H1 (cell line): Measurements from ENCODE around the gene EXOC2. TPM values are rescaled to one million over a fixed set of nuclear protein-coding genes. Genes with fewer than 3 reads are reported as not detected.

Experiments used
- CTCF ChIA-PET: fragments of 300-600 bp; sonication (Branson Sonifier 250); formaldehyde crosslinking; loops from one replicate; lab custom pipeline; 2021; ENCODE audit not compliant: partially characterized antibody; lab: Charles Lee
- POLR2A ChIA-PET: fragments of 300-600 bp; sonication (Branson Sonifier 250); formaldehyde crosslinking; loops from one replicate; lab custom pipeline; 2021; ENCODE audit warnings: inconsistent platforms; ENCODE audit not compliant: partially characterized antibody; lab: Charles Lee
- DNase-seq, 2 experiments: peaks; one replicate each; pipeline versions ENCODE4 v3.0.0 to v3.0.0-alpha.2; 2010 to 2022; ENCODE audit warnings: low spot score in 2 of 2, low read depth in 1 of 2, mixed read lengths in 1 of 2
- FAIRE-seq: peaks from 2 replicates; lab custom pipeline; 2011; peaks lifted over from hg19 to GRCh38; lab: Jason Lieb, UNC
- H2AFZ ChIP-seq: 2 replicates; pipeline ENCODE4 v1.8.1; 2012; ENCODE audit warnings: low read length, inconsistent platforms
- H2AK5ac ChIP-seq: 2 replicates; pipeline ENCODE4 v1.6.1; 2013; ENCODE audit warnings: low read depth, low read length
- H2BK120ac ChIP-seq: replicated peaks from 2 replicates; pipeline ENCODE3; 2013; ENCODE audit warnings: low read depth, low read length, inconsistent platforms
- H2BK12ac ChIP-seq: 2 replicates; pipeline ENCODE4 v1.6.1; 2013; ENCODE audit warnings: low read depth, low read length
- H2BK15ac ChIP-seq: 2 replicates; pipeline ENCODE4 v1.6.1; 2013; ENCODE audit warnings: low read length
- H2BK20ac ChIP-seq: 2 replicates; pipeline ENCODE4 v1.6.1; 2013; ENCODE audit warnings: low read length
- H2BK5ac ChIP-seq: 2 replicates; pipeline ENCODE4 v1.6.1; 2013; ENCODE audit warnings: low read depth, low read length
- H3K14ac ChIP-seq: 2 replicates; pipeline ENCODE4 v1.6.1; 2013; ENCODE audit warnings: inconsistent platforms; ENCODE audit not compliant: insufficient read length
- H3K18ac ChIP-seq: 2 replicates; pipeline ENCODE4 v1.6.1; 2013; ENCODE audit warnings: low read length; ENCODE audit errors: extremely low read depth
- H3K23ac ChIP-seq: 2 replicates; pipeline ENCODE4 v1.6.1; 2013; ENCODE audit warnings: inconsistent platforms; ENCODE audit not compliant: insufficient read length
- H3K23me2 ChIP-seq: 2 replicates; pipeline ENCODE4 v1.6.1; 2013; ENCODE audit warnings: low read depth, low read length
- H3K27ac ChIP-seq: 2 replicates; pipeline ENCODE4 v1.6.1; 2011; ENCODE audit warnings: low read depth, low read length, inconsistent platforms
- H3K27me3 ChIP-seq, 4 experiments: replicated peaks in 1 of 4; 1 replicate in 1 of 4; 2 replicates in 3 of 4; pipeline versions ENCODE4 v1.6.1 to v1.8.1; 2011 to 2013; ENCODE audit warnings: low read length in 3 of 4, mild to moderate bottlenecking in 3 of 4, inconsistent platforms in 2 of 4, mixed read lengths in 2 of 4, moderate library complexity in 1 of 4; ENCODE audit not compliant: control insufficient read depth in 3 of 4, insufficient read depth in 3 of 4; ENCODE audit errors: extremely low read depth in 1 of 4
- H3K36me3 ChIP-seq, 4 experiments: 2 replicates each; pipeline versions ENCODE4 v1.6.1 to v1.8.1; 2011 to 2013; ENCODE audit warnings: mild to moderate bottlenecking in 4 of 4, low read length in 3 of 4, moderate library complexity in 2 of 4, control low read depth in 1 of 4, inconsistent platforms in 1 of 4; ENCODE audit not compliant: insufficient read depth in 4 of 4, control insufficient read depth in 2 of 4
- H3K4ac ChIP-seq: replicated peaks from 2 replicates; pipeline ENCODE3; 2013; ENCODE audit warnings: low read length, low read depth, mixed read lengths, inconsistent platforms; ENCODE audit not compliant: insufficient read length
- H3K4me1 ChIP-seq, 4 experiments: replicated peaks in 1 of 4; 1 replicate in 1 of 4; 2 replicates in 3 of 4; pipeline versions ENCODE4 v1.6.1 to v1.8.1; 2011 to 2013; ENCODE audit warnings: low read length in 3 of 4, inconsistent platforms in 2 of 4, mixed read lengths in 1 of 4; ENCODE audit not compliant: insufficient read depth in 4 of 4, control insufficient read depth in 3 of 4
- H3K4me2 ChIP-seq, 2 experiments: 2 replicates each; pipeline versions ENCODE4 v1.6.1 to v1.8.1; 2011 to 2013; ENCODE audit warnings: low read depth in 2 of 2, low read length in 2 of 2, control low read depth in 1 of 2, inconsistent platforms in 1 of 2, mild to moderate bottlenecking in 1 of 2; ENCODE audit not compliant: insufficient read depth in 1 of 2
- H3K4me3 ChIP-seq, 4 experiments: fragments of 200-600, 300-600 bp in 1 of 4; sonication (generic), shearing (Covaris generic), sonication (Bioruptor Twin) in 1 of 4; 2 replicates each; pipeline versions ENCODE4 v1.5.1 to v1.8.1; 2011 to 2016; ENCODE audit warnings: low read length in 4 of 4, low read depth in 3 of 4, control low read depth in 2 of 4, inconsistent platforms in 2 of 4, mild to moderate bottlenecking in 2 of 4, mixed read lengths in 1 of 4, moderate library complexity in 1 of 4; ENCODE audit not compliant: insufficient read depth in 2 of 4; ENCODE audit errors: extremely low read depth in 1 of 4
- H3K56ac ChIP-seq: replicated peaks from 2 replicates; pipeline ENCODE3; 2013; ENCODE audit warnings: low read depth, mild to moderate bottlenecking, mixed read lengths, low read length, inconsistent platforms; ENCODE audit not compliant: insufficient read length
- H3K79me1 ChIP-seq: 2 replicates; pipeline ENCODE4 v1.6.1; 2013; ENCODE audit warnings: low read depth, low read length, control low read depth
- H3K79me2 ChIP-seq, 2 experiments: 2 replicates each; pipeline versions ENCODE4 v1.6.1 to v1.8.1; 2012 to 2013; ENCODE audit warnings: low read length in 2 of 2, mild to moderate bottlenecking in 2 of 2, inconsistent platforms in 1 of 2; ENCODE audit not compliant: insufficient read depth in 2 of 2, control insufficient read depth in 1 of 2
- H3K9ac ChIP-seq, 4 experiments: replicated peaks in 1 of 4; 1 replicate in 1 of 4; 2 replicates in 3 of 4; pipeline versions ENCODE4 v1.6.1 to v1.8.1; 2011 to 2013; ENCODE audit warnings: low read depth in 3 of 4, low read length in 3 of 4, control low read depth in 2 of 4, mild to moderate bottlenecking in 2 of 4, moderate library complexity in 2 of 4, inconsistent platforms in 1 of 4; ENCODE audit errors: extremely low read depth in 1 of 4
- H3K9me3 ChIP-seq, 2 experiments: 2 replicates each; pipeline versions ENCODE4 v1.6.1 to v1.8.1; 2012 to 2013; ENCODE audit warnings: mild to moderate bottlenecking in 2 of 2, moderate library complexity in 2 of 2, control low read depth in 1 of 2, inconsistent platforms in 1 of 2, low read depth in 1 of 2, low read length in 1 of 2, mixed read lengths in 1 of 2; ENCODE audit not compliant: insufficient read depth in 2 of 2
- H4K20me1 ChIP-seq, 2 experiments: replicated peaks in 1 of 2; 2 replicates each; pipeline versions ENCODE3 to v1.8.1; 2011 to 2013; ENCODE audit warnings: inconsistent platforms in 2 of 2, low read length in 2 of 2, mild to moderate bottlenecking in 1 of 2; ENCODE audit not compliant: insufficient read depth in 2 of 2, control insufficient read depth in 1 of 2
- H4K5ac ChIP-seq: 2 replicates; pipeline ENCODE4 v1.6.1; 2013; ENCODE audit warnings: low read length, low read depth, mixed read lengths, inconsistent platforms; ENCODE audit not compliant: insufficient read length
- H4K8ac ChIP-seq: 2 replicates; pipeline ENCODE4 v1.8.0; 2013; ENCODE audit warnings: mild to moderate bottlenecking, moderate library complexity, low read length, inconsistent platforms; ENCODE audit not compliant: insufficient read depth; ENCODE audit errors: extremely low read depth
- H4K91ac ChIP-seq: replicated peaks from 2 replicates; pipeline ENCODE3; 2013; ENCODE audit warnings: low read length, mixed read lengths, inconsistent platforms; ENCODE audit not compliant: insufficient read length
- EZH2 ChIP-seq: fragments of 200-600 bp; sonication (generic); IDR thresholded peaks from 2 replicates; pipeline ENCODE4 v1.7.1; 2012; ENCODE audit warnings: low read depth, mild to moderate bottlenecking, moderate library complexity, low read length, inconsistent platforms; ENCODE audit not compliant: severe bottlenecking
- GABPA ChIP-seq: IDR thresholded peaks from 2 replicates; pipeline ENCODE4 v1.6.1; 2011; ENCODE audit warnings: mild to moderate bottlenecking, low read length, moderate library complexity, borderline replicate concordance; ENCODE audit not compliant: insufficient read depth
- GTF2F1 ChIP-seq: IDR thresholded peaks from 2 replicates; pipeline ENCODE4 v1.6.1; 2012; ENCODE audit warnings: low read depth, low read length, improper control_type of control experiment, borderline replicate concordance
- JUN ChIP-seq: IDR thresholded peaks from 2 replicates; pipeline ENCODE4 v1.6.1; 2011; ENCODE audit warnings: low read depth, mild to moderate bottlenecking, improper control_type of control experiment, low read length
- KDM5A ChIP-seq: fragments of 200-600 bp; IDR thresholded peaks from 2 replicates; pipeline ENCODE4 v1.7.1; 2012; ENCODE audit warnings: mild to moderate bottlenecking, low read length, inconsistent platforms, mixed read lengths
- POU5F1 ChIP-seq: IDR thresholded peaks from 2 replicates; pipeline ENCODE4 v1.6.1; 2011; ENCODE audit warnings: low read depth, mild to moderate bottlenecking, low read length, moderate library complexity
- SIX5 ChIP-seq: IDR thresholded peaks from 2 replicates; pipeline ENCODE4 v1.6.1; 2011; ENCODE audit warnings: mild to moderate bottlenecking, low read depth, low read length
- YY1 ChIP-seq: IDR thresholded peaks from 2 replicates; pipeline ENCODE4 v1.6.1; 2011; ENCODE audit warnings: low read depth, mild to moderate bottlenecking, low read length
- WGBS, 2 experiments: shearing (Covaris generic) in 1 of 2; methylation state at CpG; one replicate each; pipeline versions ENCODE4 v1.1.6 to v1.1.7; 2013 to 2015; ENCODE audit warnings: low lambda C conversion rate in 2 of 2, mixed read lengths in 2 of 2, inconsistent platforms in 1 of 2, low coverage in 1 of 2, missing lambda C conversion rate in 1 of 2; ENCODE audit not compliant: insufficient replicate concordance in 2 of 2, insufficient coverage in 1 of 2, insufficient read length in 1 of 2; ENCODE audit errors: extremely low coverage in 1 of 2, missing lambda C conversion rate in 1 of 2; 5-methylcytosine and 5-hydroxymethylcytosine counted together
- polyA plus RNA-seq, 7 experiments: library from polyadenylated mRNA; depleted of rRNA in 3 of 7; stranded (reverse) in 5 of 7; unstranded in 2 of 7; fragments of >200 nt in 5 of 7; fragments of 200-250 nt in 2 of 7; gene quantifications; 1 replicate in 5 of 7; 2 replicates in 1 of 7; 4 replicates in 1 of 7; pipeline versions ENCODE4 v1.2.1 to v1.2.3, GENCODE V29; 2011 to 2013; ENCODE audit warnings: missing spikeins in 2 of 7, mixed read lengths in 2 of 7
- total RNA-seq: library from RNA; stranded (reverse); fragmentation: NEBNext Ultra II Directional; extraction: Animal tissue kit (Norgen Biotek cat#: 25700); gene quantifications from 2 replicates; pipeline ENCODE4 v1.2.1, GENCODE V29; 2021

The EXOC2 gene
- total and polyA plus RNA-seq, 2 of the 8 experiments (the other 6 are each of a cell fraction or from before 2014, with no cell fraction given) = 25.5 to 44.4 TPM

DNA sequence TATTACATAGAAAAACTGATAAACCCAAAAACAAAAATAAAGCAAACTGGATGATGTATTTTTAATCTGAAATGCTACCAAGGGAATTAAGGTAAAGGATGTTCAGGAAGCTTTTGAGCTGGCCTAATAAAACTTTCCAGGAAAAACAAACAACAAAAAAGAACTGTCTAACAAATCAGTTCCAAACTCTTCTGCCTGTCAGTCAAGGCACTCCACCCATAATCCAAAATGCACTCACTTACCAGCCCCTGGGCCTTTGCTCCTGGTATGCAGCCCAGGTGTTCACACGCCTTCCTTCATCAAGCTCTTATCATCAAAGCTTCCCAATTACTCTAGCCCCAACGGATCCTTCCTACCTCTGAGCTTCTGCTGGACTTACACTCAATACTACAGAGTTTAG is 3.7 kb downstream of the EXOC2 start:
- Histone ChIP-seq H4K5ac (no peak overlapping the region), H4K20me1 (peaks cover 2 to 3% of the 10 kb centered on the region in 2 experiments), H3K4me1 (peaks cover 0 to 11% (median 7%) of the 10 kb centered on the region in 4 experiments), H3K27ac (no peak overlapping the region), H2BK120ac (no peak overlapping the region), H2AFZ (no peak overlapping the region), H2BK12ac (no peak overlapping the region), H3K27me3 (no peaks in the 10 kb centered on the region), H3K4ac (no peak overlapping the region), H3K23ac (no peak overlapping the region), H3K9ac (no peak overlapping the region), H2BK20ac (no peak overlapping the region), H3K56ac (no peak overlapping the region), H2BK15ac (no peak overlapping the region), H4K91ac (no peak overlapping the region), H3K14ac (no peak overlapping the region), H3K79me1 (peaks cover 24% of the 10 kb centered on the region), H2BK5ac (no peak overlapping the region), H3K9me3 (no peaks in the 10 kb centered on the region), H3K36me3 (peaks cover 0 to 6% (median 0%) of the 10 kb centered on the region in 4 experiments; a peak in 1 of 8 replicates), H3K18ac (no peak overlapping the region), H3K4me2 (no peak overlapping the region), H3K79me2 (peaks cover 9 to 85% of the 10 kb centered on the region in 2 experiments), H3K23me2 (peaks cover 7% of the 10 kb centered on the region), H3K4me3 (no peak overlapping the region), H4K8ac (no peak overlapping the region), H2AK5ac (no peak overlapping the region)
- FAIRE-seq (no peak), DNase-seq (no peak)
- TF ChIP-seq YY1 (no peak), POU5F1 (no peak), SIX5 (no peak), GABPA (no peak), EZH2 (no peak), JUN (no peak), GTF2F1 (no peak), KDM5A (no peak)
- ChIA-PET CTCF (interaction anchor here (0.6 to 3.2 kb wide), 8 partner anchors 10 to 432 kb away, joined by 3 to 15 read pairs (median 4); no protein-coding TSS in a partner anchor), POLR2A (interaction anchor here (0.9 to 1.1 kb wide), 2 partner anchors 9 to 10 kb away, joined by 3 to 11 read pairs; no protein-coding TSS in a partner anchor)
- WGBS, 2 experiments = 40% methylated on average over 2 of the region's 2 CpGs; no CpG with 5 or more reads in 1 of the 2 experiments
